Endothelial cell of umbilical vein (primary cell): ENCODE results near the gene ALB.

ENCODE experiments used
- EZH2 ChIP-seq: IDR thresholded peaks from 2 replicates; pipeline ENCODE4 v1.6.1; 2012; ENCODE audit warnings: borderline replicate concordance, low read depth, mild to moderate bottlenecking, moderate library complexity, low read length, inconsistent platforms; ENCODE audit not compliant: severe bottlenecking
- POLR2A ChIP-seq: IDR thresholded peaks from 2 replicates; pipeline ENCODE4 v1.6.1; 2012; ENCODE audit warnings: low read depth, mild to moderate bottlenecking, control low read depth, low read length
- POLR2AphosphoS5 ChIP-seq: IDR thresholded peaks from 2 replicates; pipeline ENCODE4 v1.6.1; 2012; ENCODE audit warnings: low read depth, mild to moderate bottlenecking, control low read depth, low read length, moderate library complexity; ENCODE audit not compliant: insufficient read depth
- TF ChIP-seq, protein P1 (sequence below), 2 donors: IDR thresholded peaks; 1 replicate in 1 of 2; 2 replicates in 1 of 2; pipeline ENCODE4 v1.5.1; 2011; ENCODE audit warnings: low read length in 2 of 2, mild to moderate bottlenecking in 2 of 2, moderate library complexity in 2 of 2, control low read depth in 1 of 2, inconsistent platforms in 1 of 2, low read depth in 1 of 2; ENCODE audit not compliant: insufficient read depth in 1 of 2; ENCODE audit errors: extremely low read depth in 1 of 2

DNA sequence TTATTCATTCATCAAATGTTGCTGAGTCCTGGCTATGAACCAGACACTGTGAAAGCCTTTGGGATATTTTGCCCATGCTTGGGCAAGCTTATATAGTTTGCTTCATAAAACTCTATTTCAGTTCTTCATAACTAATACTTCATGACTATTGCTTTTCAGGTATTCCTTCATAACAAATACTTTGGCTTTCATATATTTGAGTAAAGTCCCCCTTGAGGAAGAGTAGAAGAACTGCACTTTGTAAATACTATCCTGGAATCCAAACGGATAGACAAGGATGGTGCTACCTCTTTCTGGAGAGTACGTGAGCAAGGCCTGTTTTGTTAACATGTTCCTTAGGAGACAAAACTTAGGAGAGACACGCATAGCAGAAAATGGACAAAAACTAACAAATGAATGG lies 30.2 kb downstream of the ALB start:
- TF ChIP-seq POLR2AphosphoS5 (no peak), EZH2 (no peak), POLR2A (no peak)
- TF ChIP-seq, protein P1, sequence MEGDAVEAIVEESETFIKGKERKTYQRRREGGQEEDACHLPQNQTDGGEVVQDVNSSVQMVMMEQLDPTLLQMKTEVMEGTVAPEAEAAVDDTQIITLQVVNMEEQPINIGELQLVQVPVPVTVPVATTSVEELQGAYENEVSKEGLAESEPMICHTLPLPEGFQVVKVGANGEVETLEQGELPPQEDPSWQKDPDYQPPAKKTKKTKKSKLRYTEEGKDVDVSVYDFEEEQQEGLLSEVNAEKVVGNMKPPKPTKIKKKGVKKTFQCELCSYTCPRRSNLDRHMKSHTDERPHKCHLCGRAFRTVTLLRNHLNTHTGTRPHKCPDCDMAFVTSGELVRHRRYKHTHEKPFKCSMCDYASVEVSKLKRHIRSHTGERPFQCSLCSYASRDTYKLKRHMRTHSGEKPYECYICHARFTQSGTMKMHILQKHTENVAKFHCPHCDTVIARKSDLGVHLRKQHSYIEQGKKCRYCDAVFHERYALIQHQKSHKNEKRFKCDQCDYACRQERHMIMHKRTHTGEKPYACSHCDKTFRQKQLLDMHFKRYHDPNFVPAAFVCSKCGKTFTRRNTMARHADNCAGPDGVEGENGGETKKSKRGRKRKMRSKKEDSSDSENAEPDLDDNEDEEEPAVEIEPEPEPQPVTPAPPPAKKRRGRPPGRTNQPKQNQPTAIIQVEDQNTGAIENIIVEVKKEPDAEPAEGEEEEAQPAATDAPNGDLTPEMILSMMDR (IDR thresholded peaks at IDR 0.05; ENCODE audit: extremely low read depth in 1 of 2, insufficient read depth in 1 of 2, low read depth in 1 of 2, low read length in 2 of 2), result peak; percentile 13 to 37
